Measurements from ENCODE around the gene NUDT16L1.

NUDT16L1 gene

DNA sequence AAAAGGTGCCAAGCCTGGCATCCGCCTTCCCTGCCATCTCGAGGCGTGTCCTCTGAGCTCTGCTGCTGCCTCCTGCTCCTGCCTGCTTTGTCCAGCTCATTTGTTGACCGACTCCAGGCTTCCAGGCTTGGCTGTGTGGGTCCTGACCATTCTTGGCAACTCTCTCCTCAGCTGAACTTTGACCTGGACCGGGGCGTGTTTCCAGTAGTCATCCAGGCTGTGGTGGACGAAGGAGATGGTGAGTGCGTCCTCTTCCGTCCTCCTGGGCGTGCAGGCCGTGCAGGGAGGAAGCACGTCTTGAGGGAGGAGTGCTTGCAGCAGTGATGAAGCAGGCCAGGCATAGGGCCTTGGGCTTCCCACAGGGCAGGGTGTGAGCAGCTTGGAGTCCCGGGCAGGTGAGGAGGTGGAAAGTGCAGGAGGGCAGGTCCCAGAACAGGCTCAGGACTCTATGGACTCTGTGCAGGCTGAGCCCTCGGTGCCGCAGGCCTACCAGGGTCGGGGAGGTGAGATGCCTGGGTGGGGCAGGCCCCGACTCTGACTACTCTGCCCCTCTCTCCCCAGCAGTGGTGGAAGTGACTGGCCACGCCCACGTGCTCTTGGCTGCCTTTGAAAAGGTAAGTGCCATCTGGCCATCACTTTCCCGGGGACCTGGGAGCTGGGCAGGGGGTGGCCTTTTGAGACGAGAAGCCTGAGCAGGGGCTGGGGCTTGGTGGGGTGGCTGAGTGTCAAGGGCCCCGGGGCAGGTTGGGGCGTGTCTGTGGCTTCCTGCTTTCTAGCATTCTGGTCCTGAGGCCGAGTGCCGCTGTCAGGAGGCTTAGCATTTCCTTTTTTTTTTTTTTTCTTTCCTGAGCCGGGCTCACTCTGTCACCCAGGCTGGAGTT, 28.6 kb upstream of the NUDT16L1 start:
- peak; percentile 81 for DNase-seq

DNA sequence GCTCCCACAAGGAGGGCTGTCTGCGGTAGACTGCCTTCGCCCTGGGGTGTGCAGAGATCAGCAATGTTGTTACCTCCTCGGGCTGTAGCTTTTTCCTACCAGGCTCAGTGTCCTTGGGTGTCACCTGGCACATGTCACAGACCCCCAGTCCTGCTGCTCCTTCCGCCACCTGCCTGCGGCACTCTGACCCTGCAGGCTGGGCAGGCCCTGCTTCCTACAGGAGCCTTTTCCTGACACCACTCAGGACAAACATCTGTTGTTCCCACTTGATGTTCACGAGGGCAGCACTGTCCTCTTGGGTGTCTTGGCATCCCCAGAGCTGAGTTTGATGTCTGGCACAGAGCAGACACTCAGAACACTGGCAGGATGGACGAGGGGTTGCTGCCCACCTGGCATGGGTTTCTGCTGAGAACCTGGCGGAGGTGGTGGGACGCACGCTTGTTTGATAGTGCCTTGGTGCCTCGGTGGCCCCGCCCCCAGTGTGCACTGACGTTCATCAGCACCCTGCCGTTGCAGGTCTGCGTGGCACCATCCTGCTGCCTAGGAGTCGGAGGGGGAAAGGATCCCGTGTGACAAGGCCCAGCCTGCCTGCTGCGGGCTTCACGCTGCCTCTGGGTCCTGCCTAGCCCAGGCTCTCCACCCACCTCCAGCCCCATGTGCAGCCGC, 26.7 kb upstream of the NUDT16L1 start:
- no peak for DNase-seq

DNA sequence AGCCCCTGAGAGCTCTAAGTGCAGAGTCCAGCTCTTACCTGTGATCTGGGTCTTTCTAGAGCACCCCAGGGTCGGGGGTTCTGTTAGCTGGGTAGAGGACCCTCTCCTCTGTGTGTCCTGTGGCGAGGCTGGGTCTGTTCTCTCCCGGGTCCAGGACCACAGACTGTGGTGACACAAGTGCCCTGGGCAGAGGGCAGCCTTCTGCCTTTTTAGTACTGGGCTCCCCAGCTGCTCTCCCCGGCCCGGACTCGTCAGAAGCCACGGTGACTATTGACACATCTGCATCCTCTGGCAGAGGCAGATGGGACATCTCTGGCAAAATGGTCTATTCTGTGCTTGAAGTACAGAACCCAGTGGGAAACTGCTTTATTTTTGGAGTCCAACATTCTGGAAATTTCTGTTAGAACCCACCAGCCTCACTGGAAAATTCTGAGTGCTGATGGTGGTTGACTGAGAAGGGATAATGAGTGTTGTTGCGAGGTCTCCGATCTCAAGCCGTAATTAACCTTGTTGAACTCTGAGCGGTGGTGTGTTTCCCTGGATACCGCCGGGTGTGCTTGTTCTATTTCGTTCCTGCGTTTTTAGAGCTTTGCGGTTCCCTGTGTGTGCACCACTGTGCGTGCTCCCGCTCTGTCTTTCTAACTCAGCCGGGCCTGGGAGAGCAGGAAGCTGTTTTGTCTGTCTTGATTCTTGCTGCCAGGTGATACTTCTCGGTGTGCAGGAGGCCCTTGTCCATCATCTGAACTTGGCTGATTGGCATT, 26.0 kb upstream of the NUDT16L1 start:
- no peak for DNase-seq

DNA sequence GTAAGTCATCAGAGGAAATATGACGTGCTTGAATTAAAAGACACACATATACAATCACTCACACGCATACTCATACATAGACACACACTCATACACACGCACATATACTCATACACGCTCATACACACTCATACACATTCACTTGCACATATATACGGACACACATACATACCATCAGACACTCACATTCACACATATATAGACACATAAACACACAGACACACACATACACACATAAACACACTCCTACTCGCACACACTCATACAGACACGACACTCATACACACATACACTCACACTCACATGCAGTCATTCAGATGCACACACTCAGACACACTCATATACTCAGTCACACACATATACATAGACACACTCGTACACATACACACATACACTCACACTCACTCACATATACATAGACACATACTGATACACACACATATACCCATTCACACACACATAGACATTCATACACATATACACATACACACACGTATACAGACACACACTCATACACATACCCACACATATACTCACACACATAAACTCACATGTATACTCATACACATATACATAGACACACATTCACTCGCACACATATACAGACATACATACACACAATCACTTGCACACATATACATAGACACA, 24.9 kb upstream of the NUDT16L1 start:
- no peak for DNase-seq

DNA sequence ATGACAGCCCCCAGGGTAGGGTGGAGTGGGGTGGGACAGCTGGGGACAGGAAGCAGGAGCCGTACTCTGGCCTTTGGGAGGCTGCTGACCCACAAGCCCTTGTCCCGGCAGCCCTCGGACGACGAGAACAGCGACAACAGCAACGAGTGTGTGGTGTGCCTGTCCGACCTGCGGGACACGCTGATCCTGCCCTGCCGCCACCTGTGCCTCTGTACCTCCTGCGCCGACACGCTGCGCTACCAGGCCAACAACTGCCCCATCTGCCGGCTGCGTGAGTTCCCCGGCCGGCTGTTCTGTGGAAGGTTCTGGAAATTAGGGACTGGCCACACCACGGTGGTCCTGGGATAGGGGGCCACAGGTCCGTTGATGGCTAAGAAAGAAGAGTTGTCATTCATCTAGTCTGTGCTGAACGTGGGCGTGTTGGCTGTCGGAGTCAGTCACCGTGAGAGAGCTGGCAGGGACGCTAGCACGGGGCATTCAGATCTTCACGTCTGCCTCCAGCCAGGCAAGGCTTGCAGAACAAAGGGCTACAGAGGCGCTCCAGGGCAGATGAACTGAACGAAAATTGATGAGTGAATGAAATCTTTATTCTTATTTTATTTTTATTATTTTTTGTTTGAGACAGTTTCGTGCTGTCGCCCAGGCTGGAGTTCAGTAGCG, 19.8 kb upstream of the NUDT16L1 start:
- no peak for DNase-seq

DNA sequence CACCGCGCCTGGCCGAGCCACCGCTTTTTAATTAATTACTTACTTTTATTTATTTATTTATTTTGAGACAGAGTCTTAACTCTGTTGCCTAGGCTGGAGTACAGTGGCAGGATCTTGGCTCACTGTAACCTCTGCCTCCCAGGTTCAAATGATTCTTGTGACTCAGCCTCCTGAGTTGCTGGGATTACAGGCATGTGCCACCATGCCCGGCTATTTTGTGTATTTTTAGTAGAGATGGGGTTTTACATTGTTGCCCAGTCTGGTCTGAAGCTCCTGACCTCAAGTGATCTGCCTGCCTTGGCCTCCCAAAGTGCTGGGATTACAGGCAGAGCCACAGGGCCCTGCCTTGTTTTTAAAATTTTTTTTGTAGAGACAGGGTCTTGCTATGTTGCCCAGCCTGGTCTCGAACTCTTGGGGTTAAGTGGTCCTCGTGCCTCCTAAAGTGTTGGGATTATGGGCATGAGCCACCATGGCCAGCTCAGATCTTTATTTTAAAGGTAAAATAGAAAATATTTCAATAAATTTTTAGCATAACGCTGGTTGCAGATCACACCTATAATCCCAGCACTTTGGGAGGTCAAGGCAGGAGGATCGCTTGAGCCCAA, 18.3 kb upstream of the NUDT16L1 start:
- no peak for DNase-seq

DNA sequence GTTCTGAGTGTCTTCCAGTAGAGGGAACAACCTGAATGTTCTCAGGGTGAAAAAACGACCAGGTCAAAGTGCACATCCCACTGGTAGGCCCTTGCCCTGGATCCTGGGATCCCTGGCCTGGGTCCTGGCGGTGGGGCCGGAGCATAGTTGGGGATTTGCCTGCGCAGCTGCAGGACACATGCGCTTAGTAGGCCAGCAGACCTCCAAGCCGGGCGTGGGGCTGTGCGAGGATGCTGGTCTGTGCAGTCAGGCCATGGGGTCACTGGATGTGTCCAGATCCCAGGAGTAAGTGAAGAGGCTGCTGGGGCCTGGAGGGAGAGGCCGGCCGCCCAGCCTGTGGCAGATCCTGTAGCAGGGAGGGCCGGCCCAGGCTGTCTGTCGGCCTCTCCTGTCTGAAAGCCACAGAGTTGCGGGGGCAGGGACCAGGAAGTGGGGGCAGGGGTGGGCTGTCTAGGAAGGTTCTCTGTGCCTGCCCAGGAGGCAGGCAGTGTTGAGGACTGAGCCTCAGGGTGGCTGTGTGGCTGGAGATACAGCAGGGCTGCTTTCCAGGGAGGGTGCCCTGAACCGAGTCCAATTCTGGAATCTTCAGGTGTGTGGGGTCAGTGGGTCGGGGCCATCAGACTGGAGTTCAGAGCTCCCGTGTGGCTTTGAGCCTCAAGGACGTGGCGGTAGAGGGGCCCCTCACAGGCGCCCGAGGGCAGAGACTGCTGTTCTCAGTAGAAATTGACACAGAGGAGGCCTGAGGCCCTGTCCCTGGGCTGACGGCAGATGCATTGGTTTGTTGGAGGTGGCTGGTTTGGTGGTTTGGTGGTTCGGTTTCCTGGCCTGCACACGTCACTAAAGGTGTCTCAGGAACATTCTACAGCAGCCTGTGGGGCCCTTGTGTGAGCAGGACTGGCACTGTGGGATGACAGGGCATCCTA, 17.2 kb upstream of the NUDT16L1 start:
- peak; percentile 82 for DNase-seq

DNA sequence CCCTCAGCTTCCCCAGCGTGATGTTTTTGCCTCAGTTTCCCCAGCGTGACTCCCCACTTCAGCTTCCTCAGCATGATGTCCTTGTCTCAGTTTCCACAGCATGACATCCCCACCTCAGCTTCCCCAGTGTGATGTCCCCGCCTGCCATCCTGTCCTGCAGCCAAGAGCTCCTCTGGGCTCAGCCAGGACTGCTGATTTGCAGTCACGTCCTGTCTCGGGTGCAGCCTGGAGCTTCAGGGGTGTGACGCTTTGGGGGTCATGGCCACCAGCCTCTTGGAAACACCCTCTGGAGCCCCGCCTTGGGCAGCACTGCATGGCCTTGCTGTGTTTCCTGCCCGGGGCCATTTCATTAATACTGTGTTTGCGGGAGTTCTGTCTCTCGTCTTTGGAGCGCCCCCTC, 16.5 kb upstream of the NUDT16L1 start:
- no peak for DNase-seq

DNA sequence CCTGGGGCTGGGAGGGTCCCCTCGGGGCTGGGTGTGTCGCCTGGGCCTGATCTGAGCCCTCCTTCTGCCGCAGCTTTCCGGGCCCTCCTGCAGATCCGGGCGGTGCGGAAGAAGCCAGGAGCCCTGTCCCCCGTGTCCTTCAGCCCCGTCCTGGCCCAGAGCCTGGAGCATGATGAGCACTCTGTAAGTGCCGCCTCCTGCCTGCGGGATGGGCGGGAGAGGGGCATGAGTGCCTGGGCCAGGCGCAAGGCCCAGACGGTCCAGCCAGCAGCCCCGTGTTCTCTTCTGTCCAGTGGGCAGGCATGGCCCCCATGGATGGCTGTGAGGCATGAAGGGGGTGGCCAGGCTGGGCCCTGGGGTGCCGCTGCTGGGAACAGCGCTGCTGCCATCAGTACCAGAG, 16.0 kb upstream of the NUDT16L1 start:
- DNase-seq: no peak

DNA sequence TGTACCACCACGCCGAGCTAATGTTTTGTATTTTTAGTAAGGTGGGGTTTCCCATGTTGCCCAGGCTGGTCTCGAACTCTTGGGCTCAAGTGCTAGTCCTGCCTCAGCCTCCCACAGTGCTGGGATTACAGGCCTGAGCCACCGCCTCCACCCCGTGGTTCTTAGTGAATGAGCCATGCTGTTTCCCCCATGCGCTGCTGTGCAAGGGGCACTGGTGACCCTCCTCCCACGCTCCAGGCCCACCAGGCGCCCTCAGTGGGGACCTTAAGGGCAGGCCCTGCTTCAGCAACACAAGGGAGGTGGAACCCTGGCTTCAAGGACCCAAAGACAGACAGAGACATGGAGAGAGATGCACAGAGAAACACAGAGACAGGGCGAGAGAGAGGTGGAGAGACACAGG, 15.4 kb upstream of the NUDT16L1 start:
- DNase-seq: no peak

DNA sequence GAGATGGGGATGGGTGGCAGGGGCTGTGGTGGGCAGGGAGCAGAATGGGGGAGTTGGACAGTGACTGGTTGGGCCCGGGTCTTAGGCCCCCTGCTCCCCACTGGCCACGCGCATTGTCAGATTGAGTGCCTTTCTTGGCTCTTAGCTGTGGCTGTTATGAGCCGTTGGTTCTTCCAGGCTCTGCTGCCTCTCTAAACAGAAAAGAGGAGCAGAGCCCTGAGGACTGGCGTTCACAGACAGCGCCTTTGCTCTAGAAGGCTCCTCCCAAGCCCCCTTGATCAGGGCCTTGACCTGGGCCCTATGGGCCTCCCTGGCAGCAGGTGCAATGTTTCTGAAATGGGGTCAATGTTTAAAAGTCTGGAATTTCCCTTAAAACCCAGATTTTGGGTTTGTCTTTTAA, 14.8 kb upstream of the NUDT16L1 start:
- no peak for DNase-seq

DNA sequence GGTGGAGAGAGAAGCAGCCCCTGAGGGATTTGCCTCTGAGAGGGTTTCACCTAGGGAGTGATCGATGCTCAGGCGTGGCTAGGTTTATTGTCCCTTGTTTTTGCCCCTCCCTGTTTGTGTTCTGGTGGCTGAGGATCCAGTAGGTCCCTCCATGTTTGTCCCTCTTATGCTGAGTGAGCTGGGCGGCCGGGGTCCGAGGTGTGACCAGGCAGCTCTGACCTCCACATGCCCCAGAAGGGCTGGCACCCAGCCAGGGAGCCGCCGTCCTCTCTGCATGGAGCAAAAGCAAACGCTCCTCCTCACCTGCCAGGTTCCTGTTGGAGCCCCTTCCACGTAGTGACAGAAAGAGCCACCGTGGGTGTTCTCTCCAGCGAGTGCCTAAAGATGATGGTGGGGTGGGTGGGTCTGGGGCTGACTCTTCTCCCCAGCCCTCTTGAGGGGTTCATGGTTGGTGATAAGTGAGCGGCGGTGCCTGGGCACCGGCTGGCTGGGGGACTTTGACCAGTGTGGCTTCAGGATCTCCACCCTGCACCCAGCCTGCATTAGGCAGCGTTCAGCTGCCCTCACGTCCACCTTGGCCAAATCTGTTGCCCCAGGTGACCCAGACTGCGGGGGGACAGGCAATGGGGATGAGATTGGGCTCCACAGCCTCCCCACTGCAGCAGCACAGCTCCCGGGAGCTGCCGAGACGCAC, 14.1 kb upstream of the NUDT16L1 start:
- DNase-seq: no peak

DNA sequence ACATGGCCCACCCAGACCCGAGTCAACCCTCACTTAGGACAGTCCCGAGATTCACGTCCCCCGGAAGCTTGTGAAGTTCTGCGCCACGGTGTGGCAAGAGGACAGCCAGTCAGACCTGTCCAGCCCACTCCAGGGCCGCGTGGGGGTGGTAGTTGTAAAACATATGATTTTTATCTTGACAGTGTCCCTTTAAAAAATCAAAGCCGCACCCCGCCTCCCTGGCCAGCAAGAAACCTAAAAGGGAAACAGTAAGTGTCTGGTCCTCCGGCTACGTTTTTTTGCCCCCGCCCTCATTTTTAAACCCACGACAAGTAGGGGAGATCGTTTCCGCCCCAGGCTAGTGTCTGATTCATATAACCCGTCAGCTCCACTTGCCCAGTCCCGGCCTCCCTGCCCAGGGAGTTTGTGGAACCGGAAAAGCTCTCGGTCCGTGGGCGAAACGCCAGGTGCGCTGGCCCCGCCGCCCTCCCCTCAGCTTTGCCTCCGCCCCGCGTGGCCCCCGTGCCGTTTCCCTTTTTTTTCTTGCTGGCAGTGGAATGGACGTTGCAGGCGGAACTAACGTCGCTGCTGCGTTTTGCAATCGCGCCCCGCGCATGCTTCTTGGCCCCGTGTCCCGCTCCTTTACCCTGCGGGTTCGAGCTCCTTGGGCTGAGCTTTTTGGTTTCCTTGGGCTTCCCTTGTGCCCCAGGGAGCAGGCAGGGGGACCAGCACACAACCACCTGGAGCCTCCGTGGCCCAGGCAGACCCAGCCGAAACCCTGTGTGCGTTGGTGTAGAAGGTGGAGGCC, 13.3 kb upstream of the NUDT16L1 start:
- DNase-seq: no peak

DNA sequence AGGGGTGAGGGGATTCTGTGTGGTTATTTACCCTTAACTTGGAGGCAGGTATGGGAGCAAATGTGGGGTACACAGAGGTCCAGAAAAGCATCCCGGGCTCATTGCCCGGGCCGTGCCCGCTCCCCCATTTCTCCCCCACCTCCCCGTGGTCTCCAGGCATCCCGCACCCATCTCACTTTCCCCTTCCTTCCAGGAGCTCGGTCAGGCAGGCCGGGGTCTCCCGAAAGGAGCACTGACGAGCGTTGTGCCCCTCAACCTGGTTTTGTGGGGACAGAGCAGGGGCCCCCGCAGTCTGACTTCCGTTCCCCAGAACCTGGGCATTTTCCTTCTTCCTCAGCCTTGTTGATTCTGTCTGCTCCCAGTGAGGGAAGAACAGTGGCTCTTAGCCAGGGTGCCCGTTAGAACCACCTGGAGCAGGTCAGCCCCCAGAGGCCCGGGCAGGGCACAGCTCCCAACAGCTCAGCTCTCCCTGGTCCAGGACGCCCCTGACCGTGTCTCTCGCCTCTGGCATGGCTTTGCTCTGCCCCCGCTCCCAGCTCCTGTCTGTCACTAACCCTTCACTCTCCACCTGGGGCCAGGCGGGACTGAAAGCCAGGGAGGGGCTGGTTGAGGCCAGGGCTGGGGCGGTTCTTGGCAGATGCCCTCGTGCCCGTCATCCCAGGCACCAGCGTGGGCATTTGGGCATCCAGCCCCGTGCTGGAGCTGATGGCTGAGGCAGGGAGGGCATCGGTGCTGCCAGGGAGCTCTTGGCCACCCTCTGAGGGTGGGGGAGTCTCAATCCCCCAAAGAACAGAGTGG, 12.5 kb upstream of the NUDT16L1 start:
- DNase-seq: no peak

DNA sequence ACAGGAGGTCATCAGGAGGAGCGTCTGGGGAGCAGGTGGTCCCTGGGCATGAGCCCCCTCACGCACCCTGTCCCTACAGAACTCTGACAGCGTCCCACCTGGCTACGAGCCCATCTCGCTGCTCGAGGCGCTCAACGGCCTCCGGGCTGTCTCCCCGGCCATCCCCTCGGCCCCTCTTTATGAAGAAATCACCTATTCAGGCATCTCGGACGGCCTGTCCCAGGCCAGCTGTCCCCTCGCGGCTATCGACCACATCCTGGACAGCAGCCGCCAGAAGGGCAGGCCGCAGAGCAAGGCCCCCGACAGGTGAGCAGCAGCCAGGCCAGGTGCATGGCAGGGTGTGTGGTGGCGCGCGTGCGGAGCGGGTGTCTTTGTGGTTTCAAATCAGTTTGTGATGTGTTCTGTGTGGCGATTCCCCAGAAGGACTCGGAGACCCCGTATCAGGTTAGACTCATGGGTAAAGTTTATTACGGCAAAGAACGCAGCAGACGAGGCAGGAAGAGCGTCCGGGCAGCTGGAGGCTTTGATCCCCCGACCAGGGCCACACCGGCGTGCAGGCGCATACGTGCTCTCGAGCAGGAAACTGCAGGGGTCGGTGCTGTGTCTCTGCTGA, 11.8 kb upstream of the NUDT16L1 start:
- DNase-seq: no peak

DNA sequence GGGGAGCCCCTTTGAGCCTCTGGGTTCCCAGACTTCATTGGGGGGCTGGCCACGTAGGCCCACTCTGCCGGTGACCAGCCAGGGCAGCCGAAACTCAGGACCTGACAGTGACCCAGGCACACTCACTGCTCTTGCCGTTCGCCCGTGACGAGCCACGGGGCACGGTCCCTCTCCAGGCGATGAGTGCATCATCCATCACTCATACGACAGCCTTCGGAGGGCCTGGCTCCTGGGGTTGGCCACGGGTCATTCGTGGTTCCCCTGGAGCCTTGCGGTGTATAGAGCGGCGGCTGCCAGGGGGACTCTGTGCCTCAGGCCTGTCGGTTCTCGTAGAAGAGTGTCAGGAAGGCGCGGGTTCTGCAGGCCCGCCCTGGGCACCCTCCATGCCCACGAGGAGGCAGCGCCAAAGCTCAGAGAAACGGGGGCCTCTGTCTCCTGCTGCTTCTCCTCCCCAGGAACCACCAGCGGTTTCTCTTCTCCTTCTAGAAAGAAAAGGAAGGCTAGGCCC, 11.2 kb upstream of the NUDT16L1 start:
- DNase-seq: no peak

DNA sequence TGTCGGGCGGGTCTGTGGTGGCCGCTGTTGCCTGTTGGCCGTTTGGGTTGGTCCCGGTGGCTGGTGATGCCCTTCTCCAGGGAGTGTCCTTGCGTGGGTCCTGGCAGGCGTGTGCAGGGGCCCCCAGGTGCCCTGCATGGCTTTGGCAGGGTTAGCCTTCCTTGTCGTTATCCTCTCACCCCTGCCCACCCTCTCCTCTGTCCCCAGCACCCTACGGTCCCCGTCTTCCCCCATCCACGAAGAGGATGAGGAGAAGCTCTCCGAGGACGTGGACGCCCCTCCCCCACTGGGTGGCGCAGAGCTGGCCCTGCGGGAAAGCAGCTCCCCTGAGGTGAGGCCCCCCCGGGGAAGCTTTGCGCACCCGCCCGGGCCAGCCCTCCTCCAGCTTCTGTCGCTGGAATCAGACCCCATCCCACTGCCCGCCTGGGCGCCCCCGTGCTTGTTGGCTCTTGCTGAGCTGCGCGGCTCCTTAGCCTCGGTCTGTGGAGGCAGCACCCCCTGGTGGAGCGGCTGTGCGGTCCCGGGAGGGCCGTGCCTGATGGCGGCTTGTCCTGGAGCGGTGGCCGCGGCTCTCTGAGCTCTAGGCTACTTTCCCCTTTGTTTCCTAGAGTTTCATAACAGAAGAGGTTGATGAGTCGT, 10.6 kb upstream of the NUDT16L1 start:
- DNase-seq: peak; percentile 73
